Heart right ventricle (tissue), 16 donors: ENCODE results near the gene NCBP3. TPM values are rescaled to one million over a fixed set of nuclear protein-coding genes. Genes with fewer than 3 reads are reported as not detected.

ENCODE experiments used
- ATAC-seq, 8 donors: fragments of 200-7000 bp; cut with Tn5 transposase; one replicate each; pipeline ENCODE4 v1.9.1; 2020; ENCODE audit warnings: mild to moderate bottlenecking in 8 of 8, moderate library complexity in 8 of 8, moderate number of reproducible peaks in 1 of 8
- DNase-seq, 2 donors: peaks; one replicate each; pipeline ENCODE4 v3.0.0-alpha.2; 2020
- H3K27ac ChIP-seq, 10 donors: fragments of 200-600 bp; sonication (generic) in 2 of 10; one replicate each; pipeline versions ENCODE4 v1.5.0 to v1.8.0; 2020 to 2022; ENCODE audit warnings: mild to moderate bottlenecking in 3 of 10
- H3K27me3 ChIP-seq, 7 donors: fragments of 200-600 bp; one replicate each; pipeline ENCODE4 v1.8.0; 2021 to 2022; ENCODE audit warnings: mild to moderate bottlenecking in 2 of 7
- H3K36me3 ChIP-seq, 9 donors: fragments of 200-600 bp; sonication (generic) in 1 of 9; one replicate each; pipeline versions ENCODE4 v1.5.0 to v1.8.0; 2020 to 2022; ENCODE audit warnings: mild to moderate bottlenecking in 2 of 9
- H3K4me1 ChIP-seq, 9 donors: fragments of 200-600 bp; sonication (generic) in 1 of 9; one replicate each; pipeline versions ENCODE4 v1.5.0 to v1.8.0; 2020 to 2022; ENCODE audit warnings: mild to moderate bottlenecking in 4 of 9
- H3K4me3 ChIP-seq, 10 donors: fragments of 200-600 bp; sonication (generic) in 2 of 10; one replicate each; pipeline versions ENCODE4 v1.5.0 to v1.8.0; 2020 to 2022; ENCODE audit warnings: mild to moderate bottlenecking in 7 of 10, moderate library complexity in 2 of 10
- H3K9me3 ChIP-seq, 11 donors: fragments of 200-600 bp in 10 of 11; sonication (generic) in 2 of 11; one replicate each; pipeline versions ENCODE4 v1.5.0 to v1.8.0; 2013 to 2022; ENCODE audit warnings: mild to moderate bottlenecking in 2 of 11, control low read depth in 1 of 11, moderate library complexity in 1 of 11
- CTCF ChIP-seq, 9 donors: fragments of 200-600 bp; sonication (generic) in 2 of 9; IDR thresholded peaks; one replicate each; pipeline versions ENCODE4 v1.5.0 to v1.8.0; 2021 to 2022; ENCODE audit warnings: antibody characterized with exemption in 9 of 9, mild to moderate bottlenecking in 5 of 9, moderate library complexity in 1 of 9
- WGBS, 2 donors: extraction: QIAGEN DNeasy Blood & Tissue Kit; methylation state at CpG; one replicate each; pipeline ENCODE4 v1.1.7; 2013; ENCODE audit warnings: inconsistent platforms in 1 of 2; 5-methylcytosine and 5-hydroxymethylcytosine counted together
- intact Hi-C, 10 donors: fragments of 100-400 bp; cut with DNase I; formaldehyde crosslinking; loops; one replicate each; pipeline versions ENCODE4 v1.11.1 to v1.14.2; 2022
- polyA plus RNA-seq, 2 donors: library from polyadenylated mRNA; stranded (reverse); fragments of 200-250 nt; gene quantifications; one replicate each; pipeline ENCODE4 v1.2.3, GENCODE V29; 2013
- total RNA-seq, 10 donors: library from RNA; stranded (reverse); fragmentation: NEBNext Ultra II Directional in 3 of 10; extraction: Animal tissue kit (Norgen Biotek cat#: 25700) in 3 of 10; gene quantifications; one replicate each; pipeline versions ENCODE4 v1.2.1 to v1.2.4, GENCODE V29; 2021 to 2023
- donor health status: Arrhythmogenic right ventricular cardiomyopathy.
- donor health status: ischemic (EF 13 %, LVEDD 7.1; RV severe dilation, severe dysfunction).
- donor health status: healthy with polysubstance abuse.
- donor health status: DM: no; HTN: yes; CAD: no.
- donor health status: DM: no; HTN: no; CAD: no.
- donor health status: ischemic (EF 25% LVEDD 6.9; RV normal size, moderate dysfunction).
- donor health status: ischemic (EF 25% LVEDD 5.7; RV mildly dilated, moderate dysfunction).
- donor health status: healthy.
- donor health status: DM: yes; HTN: yes; CAD: no.
- donor health status: Ischemic cardiomyopathy.
- donor health status: ischemic (EF 35%, LVEDD 5.7; RV mildly dilated, moderate dysfunction).
- donor health status: nonischemic (EF 11% LVEDD 7.7; RV severe dilation, severe dysfunction).
- donor health status: DM: yes; HTN: yes; CAD: no.
- donor health status: PGD.
- donor health status: ischemic (EF 29% LVEDD 5.4; RV normal size, mild dysfunction).
- donor health status: nonischemic (EF 23%, LVEDD 6.1; RV moderate dilation, normal function).

Gene NCBP3
- total and polyA plus RNA-seq, 12 donors, result 7.3 to 30.9 (median 21.0) TPM

GRCh38 chr17:3843935-3844516, 2.0 kb downstream of the NCBP3 start:
- H3K36me3 ChIP-seq, result peaks cover 0 to 56% (median 30%) of the 10 kb centered on the region in 9 donors
- DNase-seq (no peak), ATAC-seq (no peak)
- TF ChIP-seq CTCF (IDR thresholded peaks at IDR 0.05), result peak in 7 of 9 donors; percentile 36 to 60 (median 51)
- intact Hi-C loops, result no loop called here
- no peaks in the 10 kb centered on the region for H3K9me3 ChIP-seq
- WGBS, 2 donors, result 34 to 38% methylated on average over 3 of the region's 3 CpGs
- H3K4me3 ChIP-seq, result no peak overlapping the region
- no peak overlapping the region for H3K27ac ChIP-seq
- no peaks in the 10 kb centered on the region for H3K27me3 ChIP-seq
- peaks cover 6 to 34% (median 23%) of the 10 kb centered on the region in 9 donors for H3K4me1 ChIP-seq

- intact Hi-C loops, result no loop called here
- Histone ChIP-seq H3K36me3 (peaks cover 0 to 99% (median 43%) of the 10 kb centered on the region in 9 donors), H3K9me3 (no peaks in the 10 kb centered on the region), H3K27me3 (no peaks in the 10 kb centered on the region), H3K4me1 (peaks cover 0 to 43% (median 28%) of the 10 kb centered on the region in 9 donors), H3K4me3 (no peak overlapping the region), H3K27ac (no peak overlapping the region)
- DNase-seq (no peak), ATAC-seq (no peak)
- TF ChIP-seq CTCF (IDR thresholded peaks at IDR 0.05), result no peak
- WGBS, 2 donors, result 74 to 80% methylated on average over 12 of the region's 12 CpGs
These were observed 7.8 kb downstream of the NCBP3 start for GRCh38 chr17:3838206-3838605.

GRCh38 chr17:3836551-3836950, 9.5 kb downstream of the NCBP3 start:
- intact Hi-C loops, result no loop called here
- ATAC-seq, result no peak
- H3K27me3 ChIP-seq, result no peaks in the 10 kb centered on the region
- H3K4me3 ChIP-seq, result no peak overlapping the region
- H3K36me3 ChIP-seq, result peaks cover 0 to 90% (median 33%) of the 10 kb centered on the region in 9 donors
- H3K9me3 ChIP-seq, result no peaks in the 10 kb centered on the region
- WGBS, 2 donors, result 94 to 97% methylated on average over 9 to 10 of the region's 10 CpGs
- peak overlapping the region in 3 of 10 donors; percentile 68 to 82 (median 79) for H3K27ac ChIP-seq
- DNase-seq, result no peak
- no peak for TF ChIP-seq CTCF (IDR thresholded peaks at IDR 0.05)
- peaks cover 0 to 43% (median 24%) of the 10 kb centered on the region in 9 donors for H3K4me1 ChIP-seq

GRCh38 chr17:3835410-3836229, 10.4 kb downstream of the NCBP3 start:
- H3K4me3 ChIP-seq, result no peak overlapping the region
- DNase-seq (peak in 1 of 2 donors; percentile 56), ATAC-seq (peak; percentile 69 to 94 (median 86))
- peaks cover 0 to 38% (median 24%) of the 10 kb centered on the region in 9 donors for H3K4me1 ChIP-seq
- peak overlapping the region in 9 of 10 donors; percentile 44 to 82 (median 68) for H3K27ac ChIP-seq
- peaks cover 0 to 85% (median 25%) of the 10 kb centered on the region in 9 donors for H3K36me3 ChIP-seq
- WGBS, 2 donors, result 57 to 65% methylated on average over 14 of the region's 14 CpGs
- intact Hi-C loops, result no loop called here
- H3K9me3 ChIP-seq, result no peaks in the 10 kb centered on the region
- H3K27me3 ChIP-seq, result no peaks in the 10 kb centered on the region
- TF ChIP-seq CTCF (IDR thresholded peaks at IDR 0.05), result no peak
